Motor neuron (in vitro differentiated cells): ENCODE results near the gene HIPK2. TPM values are rescaled to one million over a fixed set of nuclear protein-coding genes. Genes with fewer than 3 reads are reported as not detected.

Source experiments
- ATAC-seq, 8 experiments: fragments of 200-7000 bp; cut with Tn5 transposase; replicated peaks in 6 of 8; 2 replicates each; pipeline ENCODE4 v1.8.0; 2021; ENCODE audit warnings: mild to moderate bottlenecking in 8 of 8, moderate library complexity in 8 of 8
- H3K27ac ChIP-seq, 2 donors: fragments of 250-450 bp; sonication (Bioruptor Pico); 2 replicates each; pipeline ENCODE4 v1.9.0; 2021; ENCODE audit warnings: antibody characterized with exemption in 2 of 2, mild to moderate bottlenecking in 2 of 2, moderate library complexity in 1 of 2
- H3K4me1 ChIP-seq, 2 donors: fragments of 250-450 bp; sonication (Bioruptor Pico); replicated peaks in 1 of 2; 2 replicates each; pipeline ENCODE4 v1.6.1; 2021; ENCODE audit warnings: antibody characterized with exemption in 2 of 2, mild to moderate bottlenecking in 2 of 2, moderate library complexity in 1 of 2
- H3K4me3 ChIP-seq, 5 donors: fragments of 250-450 bp; sonication (Bioruptor Pico); 2 replicates each; pipeline ENCODE4 v1.9.0; 2021; ENCODE audit warnings: antibody characterized with exemption in 5 of 5, mild to moderate bottlenecking in 5 of 5, moderate library complexity in 4 of 5
- WGBS, 10 experiments: fragments of 450-650 bp; shearing (Covaris generic); methylation state at CpG; one replicate each; pipeline ENCODE4 v1.0.0; 2022; 5-methylcytosine and 5-hydroxymethylcytosine counted together
- in situ Hi-C, 9 experiments: fragments of 400-800 bp; cut with MboI; loops; one replicate each; pipeline ENCODE4 v1.15.0; 2021; ENCODE audit warnings: low sequenced_read_pairs in 9 of 9, low pct_unique_long_range_greater_than_20kb in 2 of 9; ENCODE audit not compliant: unreplicated experiment in 9 of 9
- total RNA-seq, 8 experiments: library from RNA; unstranded; fragments of 300-600 nt; gene quantifications; 2 replicates each; pipeline versions ENCODE4 v1.2.3 to v1.2.4, GENCODE V29; 2022

The HIPK2 gene
- total RNA-seq, 8 experiments from 2014 or later = 2.0 to 34.9 (median 15.8) TPM

DNA sequence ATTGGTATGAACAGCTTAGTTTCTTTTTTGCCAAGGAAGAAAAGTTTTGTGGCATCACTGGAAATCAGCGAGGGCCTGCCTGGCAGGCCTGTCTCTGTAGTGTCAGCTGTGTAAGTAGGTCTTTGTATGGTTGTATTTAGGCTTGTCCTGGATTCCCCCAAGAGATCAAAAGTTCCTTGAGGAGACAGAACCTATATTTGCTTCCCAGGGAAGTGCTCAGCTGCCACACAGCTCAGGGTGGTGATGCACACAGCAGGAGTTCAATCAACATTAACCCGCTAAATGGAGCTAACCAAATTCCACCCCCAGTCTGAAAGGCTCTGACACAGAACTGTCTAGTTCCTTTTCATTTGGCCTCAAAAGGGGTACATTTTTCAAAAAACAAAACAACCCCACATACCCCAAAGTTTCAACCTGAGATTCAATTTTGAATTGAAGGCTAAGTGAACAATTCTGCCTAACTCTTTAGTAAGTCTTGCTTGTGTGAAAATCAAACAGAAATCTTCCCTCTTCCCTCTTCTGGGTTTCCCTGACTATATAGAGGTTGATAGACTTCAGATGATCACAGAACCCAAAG is 129.9 kb downstream of the HIPK2 start:
- Histone ChIP-seq H3K27ac (peak overlapping the region; percentile 25 to 51), H3K4me1 (peaks cover 38 to 39% of the 10 kb centered on the region in 2 donors), H3K4me3 (peak overlapping the region in 2 of 5 donors; percentile 14 to 17)
- ATAC-seq = no peak
- 20 to 100% (median 40%) methylated on average over 1 of the region's 2 CpGs; no CpG with 5 or more reads in 5 of the 10 experiments for WGBS, 10 experiments
- in situ Hi-C loops = loop anchor here in 6 of 9 experiments (10.0 to 25.0 kb wide), 2 partner anchors 357 to 364 kb away; no protein-coding TSS in a partner anchor

DNA sequence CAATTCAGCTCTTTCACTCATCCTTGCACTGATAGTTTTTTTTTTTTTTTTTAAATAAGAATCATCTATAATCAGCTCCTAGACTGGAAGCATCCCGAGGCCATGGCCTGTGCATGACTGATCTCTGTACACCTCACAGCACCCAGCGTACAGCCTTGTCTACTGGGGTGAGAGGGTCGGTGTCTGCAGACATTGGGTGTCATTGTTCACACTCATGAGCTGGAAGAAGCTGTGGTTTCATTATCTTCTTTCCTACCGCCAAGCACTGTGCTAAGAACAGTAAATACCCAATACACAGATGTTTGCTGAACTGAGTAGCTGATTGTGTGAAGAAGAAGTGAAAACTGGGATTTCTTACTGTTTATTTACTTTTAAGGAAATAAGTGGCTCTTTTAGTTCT is 130.7 kb downstream of the HIPK2 start:
- Histone ChIP-seq H3K27ac (no peak overlapping the region), H3K4me1 (peaks cover 35 to 37% of the 10 kb centered on the region in 2 donors), H3K4me3 (no peak overlapping the region)
- in situ Hi-C loops = loop anchor here in 6 of 9 experiments (10.0 to 25.0 kb wide), 2 partner anchors 358 to 365 kb away; no protein-coding TSS in a partner anchor
- WGBS, 10 experiments = 60 to 100% (median 96%) methylated on average over 1 to 3 of the region's 4 CpGs
- ATAC-seq = no peak

DNA sequence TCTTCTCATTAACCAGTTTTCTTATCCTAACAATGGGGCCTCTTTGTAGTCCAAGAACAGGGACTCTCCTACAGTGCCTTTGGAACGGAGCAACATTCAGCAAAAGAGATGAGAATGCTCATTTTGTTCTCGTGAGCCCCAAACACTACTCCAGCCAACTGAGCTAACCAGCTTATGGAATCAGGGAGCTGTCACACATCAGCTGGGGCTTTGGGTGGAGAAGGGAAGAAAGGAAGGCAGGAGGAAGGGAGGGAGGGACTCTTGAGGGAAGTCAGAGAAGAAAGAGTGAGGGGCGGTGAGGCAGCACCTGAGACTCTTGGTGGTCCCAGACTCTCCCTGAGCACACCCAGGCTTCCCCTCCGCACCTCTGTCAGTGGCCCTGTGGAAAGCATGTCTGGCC is 131.2 kb downstream of the HIPK2 start:
- 40 to 100% (median 92%) methylated on average over 1 to 4 of the region's 4 CpGs; no CpG with 5 or more reads in 3 of the 10 experiments for WGBS, 10 experiments
- peaks cover 33 to 34% of the 10 kb centered on the region in 2 donors for H3K4me1 ChIP-seq
- in situ Hi-C loops = loop anchor here in 6 of 9 experiments (10.0 to 25.0 kb wide), 2 partner anchors 358 to 366 kb away; no protein-coding TSS in a partner anchor
- no peak overlapping the region for H3K4me3 ChIP-seq
- no peak overlapping the region for H3K27ac ChIP-seq
- ATAC-seq = no peak

DNA sequence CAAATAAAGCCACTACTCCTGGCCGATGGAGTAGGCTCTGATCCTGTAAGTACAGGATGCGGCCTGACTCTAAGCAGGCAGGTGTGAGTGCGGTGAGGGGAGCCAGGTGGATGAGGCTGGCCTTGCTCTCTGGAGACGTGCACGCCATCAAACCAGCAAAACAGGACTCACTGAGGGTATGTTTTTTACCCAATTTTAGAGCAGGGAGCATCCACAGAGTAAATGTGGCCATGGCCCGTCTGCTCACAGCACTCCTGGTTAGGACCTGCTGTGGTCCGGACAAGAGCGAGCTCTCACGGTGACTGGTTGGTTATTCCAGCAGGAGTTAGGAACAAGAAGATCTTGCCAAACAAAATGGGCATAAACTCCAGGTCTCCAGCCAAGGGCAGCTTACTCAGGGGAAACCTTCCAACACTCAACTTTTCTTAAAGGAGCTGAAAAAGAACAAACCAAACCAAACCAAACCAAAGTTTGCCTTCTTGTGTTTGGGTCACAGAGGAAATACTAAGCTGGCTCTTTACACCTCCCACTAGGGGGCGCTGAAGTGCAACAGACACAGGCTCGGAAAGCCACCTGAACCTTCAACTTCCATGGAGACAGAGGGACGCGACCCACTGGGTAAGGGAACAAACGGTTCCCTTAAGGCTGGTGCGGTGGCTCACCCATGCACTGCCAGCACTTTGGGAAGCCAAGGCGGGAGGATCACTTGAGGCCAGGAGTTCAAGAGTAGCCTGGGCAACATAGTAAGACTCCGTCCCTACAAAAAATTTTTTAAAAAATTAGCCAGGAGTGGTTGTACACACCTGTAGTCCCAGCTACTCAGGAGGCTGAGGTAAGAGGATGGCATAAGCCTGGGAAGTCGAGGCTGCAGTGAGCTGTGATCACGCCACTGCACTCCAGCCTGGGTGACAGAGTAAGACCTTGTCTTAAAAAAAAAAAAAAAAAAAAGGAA is 131.9 kb downstream of the HIPK2 start:
- WGBS, 10 experiments = 27 to 100% (median 43%) methylated on average over 1 to 13 of the region's 19 CpGs; no CpG with 5 or more reads in 3 of the 10 experiments
- Histone ChIP-seq H3K4me1 (peaks cover 27% of the 10 kb centered on the region in 2 donors), H3K4me3 (no peak overlapping the region), H3K27ac (no peak overlapping the region)
- in situ Hi-C loops = loop anchor here in 6 of 9 experiments (10.0 to 25.0 kb wide), 2 partner anchors 359 to 366 kb away; no protein-coding TSS in a partner anchor
- peak in 4 of 8 experiments; percentile 28 to 87 (median 78) for ATAC-seq

DNA sequence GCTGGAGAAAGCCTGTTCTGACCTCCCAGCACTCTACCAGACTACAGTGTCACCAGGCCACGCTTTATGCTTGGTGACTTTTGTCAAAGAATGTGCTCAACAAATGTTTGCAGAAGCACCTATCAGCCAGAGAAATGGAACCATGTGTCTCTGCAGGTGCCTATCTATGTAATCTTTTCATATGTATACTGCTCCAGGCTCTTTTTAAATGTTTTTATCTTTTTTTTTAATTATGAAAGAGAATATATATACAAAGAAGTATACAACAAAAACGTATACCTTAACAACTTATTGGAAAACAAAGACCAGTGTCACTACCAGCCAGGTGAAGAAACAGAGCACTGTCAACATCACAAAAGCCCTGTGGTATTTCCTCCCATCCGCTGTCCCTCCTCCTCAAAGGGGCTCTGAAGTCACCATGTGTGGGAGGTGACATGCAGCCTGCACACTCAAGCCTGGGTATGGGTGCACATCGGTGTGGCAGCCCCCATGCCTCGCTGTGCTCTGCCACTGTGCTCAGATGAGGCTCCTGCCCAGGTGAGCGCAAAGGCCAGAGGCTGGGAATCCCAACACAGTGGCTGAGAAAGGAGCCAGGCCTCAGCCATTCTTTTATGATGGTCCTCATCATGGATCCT is 133.7 kb downstream of the HIPK2 start:
- H3K4me1 ChIP-seq = peaks cover 14 to 20% of the 10 kb centered on the region in 2 donors
- H3K27ac ChIP-seq = no peak overlapping the region
- in situ Hi-C loops = loop anchor here in 6 of 9 experiments (10.0 to 25.0 kb wide), 2 partner anchors 361 to 368 kb away; no protein-coding TSS in a partner anchor
- no peak overlapping the region for H3K4me3 ChIP-seq
- 43 to 100% (median 71%) methylated on average over 1 to 4 of the region's 6 CpGs; no CpG with 5 or more reads in 1 of the 10 experiments for WGBS, 10 experiments
- ATAC-seq = no peak

DNA sequence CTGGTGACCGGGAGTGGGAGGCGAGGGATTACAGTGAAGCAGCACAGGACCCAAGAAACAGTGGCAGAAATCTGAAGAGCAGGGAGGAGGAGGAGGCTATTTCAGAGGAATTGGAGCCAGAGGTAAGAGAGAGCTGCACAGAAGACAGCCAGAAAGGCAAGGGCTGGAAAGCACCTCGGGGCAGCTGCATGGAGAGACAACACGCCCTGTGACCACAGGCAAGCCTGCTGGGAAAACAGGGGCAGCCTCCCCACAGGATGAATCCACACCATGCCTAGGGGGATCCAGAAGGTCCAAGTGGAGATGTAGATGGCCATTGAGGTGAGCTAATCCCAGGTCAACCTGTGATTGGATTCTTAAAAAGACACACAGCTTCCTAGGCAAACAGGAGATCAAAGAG is 135.5 kb downstream of the HIPK2 start:
- peak in 2 of 8 experiments; percentile 70 to 76 for ATAC-seq
- Histone ChIP-seq H3K27ac (no peak overlapping the region), H3K4me1 (peaks cover 0 to 4% of the 10 kb centered on the region in 2 donors), H3K4me3 (no peak overlapping the region)
- in situ Hi-C loops = loop anchor here in 6 of 9 experiments (10.0 to 25.0 kb wide), 2 partner anchors 363 to 370 kb away; no protein-coding TSS in a partner anchor
- WGBS, 10 experiments = 60 to 100% (median 80%) methylated on average over 1 to 4 of the region's 4 CpGs; no CpG with 5 or more reads in 5 of the 10 experiments

DNA sequence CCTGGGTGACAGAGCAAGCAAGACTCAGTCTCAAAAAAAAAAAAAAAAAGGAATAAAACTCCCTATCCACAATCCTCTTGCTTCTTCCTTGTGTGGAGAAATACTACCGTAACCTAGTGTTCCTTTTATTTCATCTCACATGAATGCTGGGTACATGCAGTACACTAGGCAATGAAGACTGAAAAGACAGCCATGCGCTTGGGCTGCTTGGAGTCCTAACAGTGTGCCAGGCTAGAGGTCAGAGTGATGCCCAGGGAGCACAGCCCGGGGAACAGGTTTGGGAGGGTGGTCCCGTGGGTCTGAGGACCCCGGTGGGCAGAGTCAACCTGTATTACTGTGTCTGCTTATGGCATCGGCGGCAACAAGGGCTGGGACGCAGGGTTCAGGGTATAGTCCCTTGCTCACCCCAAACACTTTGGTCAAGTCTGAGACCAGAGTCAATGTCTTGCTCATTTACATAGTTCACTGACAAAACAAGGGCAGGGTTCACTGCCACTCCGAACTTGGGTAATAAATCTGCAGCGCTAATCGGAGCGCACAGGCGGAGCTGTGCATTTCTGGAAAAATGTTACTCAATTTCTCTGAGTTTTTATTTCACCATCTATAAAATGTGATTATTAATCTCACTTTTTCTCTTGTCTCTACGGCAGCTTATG is 136.3 kb downstream of the HIPK2 start:
- 67 to 100% (median 90%) methylated on average over 1 to 8 of the region's 14 CpGs; no CpG with 5 or more reads in 1 of the 10 experiments for WGBS, 10 experiments
- no peak overlapping the region for H3K27ac ChIP-seq
- ATAC-seq = no peak
- peaks cover 0 to 4% of the 10 kb centered on the region in 2 donors for H3K4me1 ChIP-seq
- H3K4me3 ChIP-seq = no peak overlapping the region
- in situ Hi-C loops = loop anchor here in 6 of 9 experiments (10.0 to 25.0 kb wide), 2 partner anchors 363 to 371 kb away; no protein-coding TSS in a partner anchor

DNA sequence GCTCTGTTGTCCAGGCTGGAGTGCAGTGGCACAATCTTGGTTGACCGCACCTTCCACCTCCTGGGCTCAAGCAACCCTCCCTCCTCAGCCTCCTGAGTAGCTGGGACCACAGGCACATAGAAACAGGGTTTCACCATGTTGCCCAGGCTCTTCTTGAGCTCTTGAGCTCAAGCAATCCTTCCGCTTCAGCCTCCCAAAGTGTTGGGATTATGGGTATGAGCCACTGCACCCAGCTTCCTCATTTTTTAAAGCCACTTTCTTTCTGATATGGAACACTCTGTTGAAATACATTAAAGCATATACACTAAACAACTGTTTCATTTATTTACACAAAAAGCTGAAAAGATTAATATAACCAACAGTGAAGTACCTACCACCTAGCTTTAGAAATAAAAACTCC is 137.1 kb downstream of the HIPK2 start:
- WGBS, 10 experiments = 80 to 100% (median 100%) methylated on average over 1 to 2 of the region's 2 CpGs; no CpG with 5 or more reads in 6 of the 10 experiments
- Histone ChIP-seq H3K4me1 (peaks cover 0 to 4% of the 10 kb centered on the region in 2 donors), H3K27ac (no peak overlapping the region), H3K4me3 (no peak overlapping the region)
- in situ Hi-C loops = loop anchor here in 6 of 9 experiments (10.0 to 25.0 kb wide), 2 partner anchors 364 to 372 kb away; no protein-coding TSS in a partner anchor
- no peak for ATAC-seq

DNA sequence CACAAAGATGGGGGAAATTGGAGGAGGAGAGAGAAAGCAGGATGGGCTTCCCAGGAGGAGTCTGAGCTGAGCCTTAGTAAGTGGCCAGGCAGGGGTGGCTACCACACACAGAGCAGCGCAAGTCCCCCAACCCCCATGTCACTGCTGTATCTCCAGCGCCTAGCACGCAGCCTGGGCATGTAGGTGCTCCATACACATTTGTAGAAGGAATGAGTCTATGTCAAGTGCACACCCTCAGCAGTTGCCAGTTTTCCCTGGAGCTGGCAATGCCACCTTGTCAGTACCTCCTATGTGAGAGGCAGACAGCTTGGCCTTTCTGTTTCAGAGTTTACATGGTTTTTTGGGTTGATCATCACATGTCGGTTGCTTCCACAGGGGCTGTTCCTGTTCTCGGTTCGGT is 138.2 kb downstream of the HIPK2 start:
- Histone ChIP-seq H3K4me1 (peaks cover 0 to 4% of the 10 kb centered on the region in 2 donors), H3K27ac (no peak overlapping the region), H3K4me3 (no peak overlapping the region)
- no peak for ATAC-seq
- WGBS, 10 experiments = 87 to 100% (median 89%) methylated on average over 1 to 4 of the region's 6 CpGs; no CpG with 5 or more reads in 6 of the 10 experiments
- in situ Hi-C loops = loop anchor here in 4 of 9 experiments (25.0 kb wide), 1 partner anchor 373 kb away; no protein-coding TSS in a partner anchor

DNA sequence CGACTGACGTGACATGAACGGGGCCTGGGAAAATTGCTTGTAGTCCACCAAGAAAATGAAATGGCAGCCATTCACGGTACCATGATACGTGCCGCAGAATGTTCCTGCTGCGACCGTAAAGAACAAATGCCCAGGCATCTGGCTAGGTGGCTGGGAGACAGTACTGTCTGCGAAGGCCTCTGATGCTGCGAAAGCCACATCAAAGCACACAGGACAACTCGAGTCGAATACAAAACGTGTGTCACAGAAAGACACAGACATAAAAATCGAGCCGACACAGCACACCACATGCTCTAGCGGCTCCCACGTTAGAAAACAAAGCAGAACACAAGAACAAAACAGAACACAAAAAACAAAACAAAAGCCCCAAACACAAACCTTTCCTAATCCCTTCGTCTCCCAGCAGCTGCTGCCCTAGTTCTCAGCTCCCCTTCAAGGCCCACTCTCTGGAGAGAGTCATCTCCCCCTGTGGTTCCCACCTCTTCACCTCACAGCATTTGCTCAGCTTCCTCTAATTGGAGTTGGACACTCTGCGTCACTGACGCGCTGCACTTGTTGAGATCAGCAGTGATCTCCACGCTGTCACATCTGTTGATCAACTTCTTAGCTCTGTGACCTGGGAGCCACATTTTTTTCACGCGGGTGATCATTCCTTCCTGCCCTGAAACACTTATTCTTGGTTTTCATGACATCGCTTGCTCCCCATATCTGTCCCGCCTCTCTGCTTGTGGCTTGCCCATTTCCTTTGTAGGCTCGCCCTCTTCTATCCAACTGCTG is 142.1 kb downstream of the HIPK2 start:
- ATAC-seq = peak in 3 of 8 experiments; percentile 71 to 93 (median 91)
- no peak overlapping the region for H3K4me3 ChIP-seq
- in situ Hi-C loops = loop anchor here in 4 of 9 experiments (25.0 kb wide), 1 partner anchor 377 kb away; no protein-coding TSS in a partner anchor
- no peak overlapping the region for H3K27ac ChIP-seq
- H3K4me1 ChIP-seq = peaks cover 0 to 4% of the 10 kb centered on the region in 2 donors
- 70 to 100% (median 90%) methylated on average over 4 to 17 of the region's 27 CpGs for WGBS, 10 experiments

DNA sequence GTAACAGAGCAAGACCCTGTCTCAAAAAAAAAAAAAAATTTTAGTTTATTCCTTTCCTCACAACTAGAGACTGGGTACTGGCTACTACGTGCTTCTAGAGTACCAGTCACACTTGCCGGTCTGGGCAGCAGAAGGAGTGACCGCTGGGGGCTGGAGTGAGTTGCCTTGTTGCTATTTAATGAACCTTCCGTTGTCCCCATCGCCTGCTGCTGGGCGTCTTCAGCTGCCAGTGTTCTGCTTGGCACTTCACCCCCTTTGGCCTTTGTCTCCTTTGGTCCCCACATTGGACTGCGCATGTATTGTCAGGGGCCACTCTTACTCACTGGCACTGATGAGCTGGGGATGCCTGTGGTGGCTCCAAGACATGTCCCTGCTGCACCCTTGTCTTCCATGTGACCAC is 143.7 kb downstream of the HIPK2 start:
- Histone ChIP-seq H3K27ac (no peak overlapping the region), H3K4me3 (no peak overlapping the region), H3K4me1 (peaks cover 0 to 4% of the 10 kb centered on the region in 2 donors)
- in situ Hi-C loops = loop anchor here in 4 of 9 experiments (25.0 kb wide), 1 partner anchor 378 kb away; no protein-coding TSS in a partner anchor
- WGBS, 10 experiments = 80 to 100% (median 93%) methylated on average over 1 to 5 of the region's 7 CpGs; no CpG with 5 or more reads in 4 of the 10 experiments
- ATAC-seq = no peak
